K562 (cell line): ENCODE results near the gene HSPB1. TPM values are rescaled to one million over a fixed set of nuclear protein-coding genes. Genes with fewer than 3 reads are reported as not detected.

Experiments used
- ATAC-seq: fragments of 200-7000 bp; cut with Tn5 transposase; 3 replicates; pipeline ENCODE4 v1.9.1; 2020; ENCODE audit warnings: moderate library complexity
- BruUV-seq: library from RNA; stranded (reverse); fragments of 400-500 nt; replicated peaks from 2 replicates; lab custom pipeline; 2021; lab: Mats Ljungman, UMichigan
- CTCF ChIA-PET: fragments of 300-600 bp; formaldehyde crosslinking; extraction: SDS; loops from one replicate; lab custom pipeline; 2021; ENCODE audit warnings: low intra/inter-chr PET ratio; lab: Yijun Ruan, JAX
- POLR2A ChIA-PET: fragments of 300-600, 350-650 bp; sonication (Branson Sonifier 250); formaldehyde crosslinking; extraction: SDS; loops from one replicate; lab custom pipeline; 2021; ENCODE audit warnings: antibody characterized with exemption, inconsistent platforms; lab: Yijun Ruan, JAX
- DNase-seq, 4 experiments: peaks; one replicate each; pipeline versions ENCODE4 v3.0.0 to v3.0.0-alpha.2; 2011 to 2018; ENCODE audit warnings: low spot score in 3 of 4, mixed read lengths in 3 of 4; ENCODE audit errors: extremely low read depth in 1 of 4
- FAIRE-seq: peaks from 2 replicates; lab custom pipeline; 2011; peaks lifted over from hg19 to GRCh38; lab: Jason Lieb, UNC
- H2AFZ ChIP-seq: 2 replicates; pipeline ENCODE4 v1.6.0; 2011; ENCODE audit warnings: low read depth, low read length, control low read depth, inconsistent platforms
- H3K27ac ChIP-seq: fragments of 200-600 bp; 3 replicates; pipeline ENCODE4 v1.8.0; 2011; ENCODE audit warnings: low read depth, mild to moderate bottlenecking, control low read depth, inconsistent platforms, low read length, moderate library complexity, mixed read lengths; ENCODE audit errors: extremely low read depth
- H3K27me3 ChIP-seq, 2 experiments: fragments of 300-600 bp in 1 of 2; 2 replicates in 1 of 2; 3 replicates in 1 of 2; pipeline versions ENCODE4 v1.6.0 to v1.8.0; 2011; ENCODE audit warnings: inconsistent platforms in 2 of 2, low read length in 2 of 2, mild to moderate bottlenecking in 1 of 2, mixed read lengths in 1 of 2, moderate library complexity in 1 of 2; ENCODE audit not compliant: control insufficient read depth in 2 of 2, insufficient read depth in 2 of 2
- H3K36me3 ChIP-seq: fragments of 300-600 bp; 3 replicates; pipeline ENCODE4 v1.8.0; 2011; ENCODE audit warnings: mild to moderate bottlenecking, low read length, inconsistent platforms; ENCODE audit not compliant: control insufficient read depth, insufficient read depth
- H3K4me1 ChIP-seq, 2 experiments: fragments of 200-600 bp in 1 of 2; replicated peaks in 1 of 2; 2 replicates in 1 of 2; 3 replicates in 1 of 2; pipeline versions ENCODE4 v1.5.1 to v1.8.0; 2011; ENCODE audit warnings: inconsistent platforms in 2 of 2, low read length in 2 of 2, mild to moderate bottlenecking in 1 of 2, mixed read lengths in 1 of 2, moderate library complexity in 1 of 2; ENCODE audit not compliant: control insufficient read depth in 2 of 2, insufficient read depth in 2 of 2
- H3K4me2 ChIP-seq: 2 replicates; pipeline ENCODE4 v1.6.1; 2011; ENCODE audit warnings: low read length, control low read depth, inconsistent platforms, mixed read lengths; ENCODE audit not compliant: insufficient read depth
- H3K4me3 ChIP-seq: fragments of 200-600 bp; sonication (generic), shearing (Covaris generic); 2 replicates; pipeline ENCODE4 v1.5.1; 2016; ENCODE audit warnings: control low read depth, inconsistent platforms
- H3K79me2 ChIP-seq: fragments of 200-600 bp; 3 replicates; pipeline ENCODE4 v1.8.0; 2011; ENCODE audit warnings: low read length, inconsistent platforms; ENCODE audit not compliant: control insufficient read depth, insufficient read depth
- H3K9ac ChIP-seq, 2 experiments: 2 replicates each; pipeline versions ENCODE4 v1.6.0 to v1.6.1; 2011; ENCODE audit warnings: low read depth in 2 of 2, low read length in 2 of 2, control low read depth in 1 of 2, inconsistent platforms in 1 of 2, mild to moderate bottlenecking in 1 of 2, mixed read lengths in 1 of 2; ENCODE audit not compliant: insufficient read depth in 1 of 2
- H3K9me1 ChIP-seq: one replicate; pipeline ENCODE4 v1.6.0; 2011; ENCODE audit warnings: inconsistent platforms, mild to moderate bottlenecking, low read length, moderate library complexity; ENCODE audit not compliant: control insufficient read depth, insufficient read depth
- H3K9me3 ChIP-seq: replicated peaks from 2 replicates; pipeline ENCODE4 v1.5.1; 2011; ENCODE audit warnings: low read depth, low read length, inconsistent platforms; ENCODE audit not compliant: control insufficient read depth, insufficient read depth
- H4K20me1 ChIP-seq: replicated peaks from 2 replicates; pipeline ENCODE4 v1.6.1; 2011; ENCODE audit warnings: low read length, inconsistent platforms, mixed read lengths; ENCODE audit not compliant: control insufficient read depth, insufficient read depth
- UBTF ChIP-seq, 2 experiments: IDR thresholded peaks; 2 replicates each; pipeline ENCODE4 v1.6.1; 2012; ENCODE audit warnings: improper control_type of control experiment in 2 of 2, low read depth in 2 of 2, low read length in 2 of 2, borderline replicate concordance in 1 of 2
- ZNF140 ChIP-seq: fragments of 250-450 bp; sonication (Bioruptor Pico); IDR thresholded peaks from 2 replicates; pipeline ENCODE4 v1.8.0; 2021; ENCODE audit warnings: moderate library complexity, mild to moderate bottlenecking, inconsistent platforms
- WGBS: fragments of 100-300 bp; shearing (Covaris generic); methylation state at CpG from one replicate; pipeline ENCODE4 v1.1.6; 2016; ENCODE audit warnings: low coverage, mixed read lengths; ENCODE audit not compliant: insufficient coverage; ENCODE audit errors: missing lambda C conversion rate; 5-methylcytosine and 5-hydroxymethylcytosine counted together
- in situ Hi-C: fragments of 300-500 bp; cut with MboI; formaldehyde crosslinking; loops from 4 replicates; pipeline ENCODE4 v1.15.0; 2018; ENCODE audit warnings: inconsistent platforms, mixed read lengths
- intact Hi-C: fragments of 100-400 bp; cut with micrococcal nuclease; formaldehyde crosslinking; loops from 2 replicates; pipeline ENCODE4 v1.14.2; 2022
- polyA plus RNA-seq, 8 experiments: library from polyadenylated mRNA; depleted of rRNA in 4 of 8; stranded (reverse) in 5 of 8; unstranded in 3 of 8; fragments of >200 nt; fragmentation: Nextera tagmentation in 2 of 8; fragmentation: Illumina TruSeq in 1 of 8; extraction: Ambion mirVana in 2 of 8; extraction: Trizol in 1 of 8; gene quantifications; 2 replicates each; pipeline versions ENCODE4 v1.2.1 to v1.2.3, GENCODE V29; 2011 to 2014; ENCODE audit warnings: inconsistent platforms in 1 of 8, missing spikeins in 1 of 8
- total RNA-seq, 7 experiments: library from RNA; depleted of rRNA in 6 of 7; stranded (reverse); fragments of >200 nt in 6 of 7; fragmentation: Illumina TruSeq in 2 of 7; extraction: Trizol in 2 of 7; gene quantifications; 2 replicates each; pipeline versions ENCODE4 v1.2.1 to v1.2.3, GENCODE V29; 2011 to 2021; ENCODE audit warnings: low replicate concordance in 1 of 7

The HSPB1 gene
- total and polyA plus RNA-seq, 9 of the 15 experiments (the other 6 are each of a cell fraction or from before 2014, with no cell fraction given), result 27.1 to 522 (median 138) TPM

- Histone ChIP-seq H3K36me3 (no peaks in the 10 kb centered on the region), H3K79me2 (no peaks in the 10 kb centered on the region), H2AFZ (no peak overlapping the region), H4K20me1 (peaks cover 5% of the 10 kb centered on the region; the same call in 1 of the 2 replicates), H3K27ac (no peak overlapping the region), H3K9me3 (no peaks in the 10 kb centered on the region), H3K9me1 (no peaks in the 10 kb centered on the region), H3K4me3 (no peak overlapping the region), H3K27me3 (peaks cover 36 to 58% of the 10 kb centered on the region in 2 experiments; a peak in 4 of 5 replicates), H3K4me1 (peaks cover 0 to 15% of the 10 kb centered on the region in 2 experiments; a peak in 4 of 5 replicates), H3K4me2 (no peak overlapping the region), H3K9ac (no peak overlapping the region)
- CTCF ChIA-PET, result no interaction called here
- intact Hi-C loops (no loop called here), in situ Hi-C loops (no loop called here)
- WGBS, result 0% methylated on average over 5 of the region's 5 CpGs
- DNase-seq (no peak), ATAC-seq (peak; percentile 18; the same call in 2 of the 3 replicates), FAIRE-seq (no peak)
- no TSS peak for BruUV-seq
- POLR2A ChIA-PET, result interaction anchor here (0.6 to 1.3 kb wide), 3 partner anchors 16 to 398 kb away, joined by 3 to 4 read pairs (median 3); no protein-coding TSS in a partner anchor
- TF ChIP-seq UBTF (IDR thresholded peaks at IDR 0.05; ENCODE audit: borderline replicate concordance in 1 of 2, low read depth in 2 of 2, low read length in 2 of 2) (peak in 1 of 2 experiments; percentile 94; a peak in 2 of 4 replicates), ZNF140 (no peak)
These were observed 32.6 kb upstream of the HSPB1 start for GRCh38 chr7:76269895-76270294.
